GM18870 (cell line): ENCODE results near the gene BOLA2B.

Source experiments
- ATAC-seq: cut with Tn5 transposase; IDR thresholded peaks from one replicate; pipeline ENCODE4 v1.9.1; 2021; ENCODE audit warnings: moderate library complexity; ENCODE audit not compliant: unreplicated experiment

BOLA2B gene

DNA sequence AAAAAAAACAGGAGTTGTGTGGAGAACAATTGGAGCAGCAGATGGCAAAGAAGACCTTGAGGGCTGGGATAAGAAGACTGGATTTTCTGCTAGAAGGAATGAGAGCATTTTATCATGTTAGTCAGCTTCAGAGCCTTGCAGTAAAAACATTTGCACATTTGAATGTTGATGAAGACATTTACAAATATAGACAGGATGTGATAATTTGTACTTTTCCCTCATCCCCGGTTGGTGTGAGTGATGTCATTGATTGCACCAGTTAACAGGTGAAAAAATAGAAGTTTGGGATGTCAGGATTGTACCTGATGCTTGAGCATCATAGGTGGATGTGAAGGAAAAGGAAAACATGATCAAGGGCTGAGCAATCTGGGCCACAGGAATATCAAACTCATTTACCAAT lies 47.8 kb downstream of the BOLA2B start:
- no peak for ATAC-seq

DNA sequence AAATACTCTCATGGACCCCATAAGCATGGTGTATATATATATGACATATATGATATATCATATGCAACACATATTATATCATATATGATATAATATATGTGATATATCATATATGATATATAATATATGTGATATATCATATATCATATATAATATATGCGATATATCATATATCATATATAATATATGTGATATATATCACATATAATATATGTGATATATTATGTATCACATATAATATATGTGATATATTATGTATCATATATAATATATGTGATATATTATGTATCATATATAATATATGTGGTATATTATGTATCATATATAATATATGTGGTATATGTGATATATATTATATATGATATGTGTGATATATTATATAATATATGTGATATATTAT lies 48.5 kb downstream of the BOLA2B start:
- no peak for ATAC-seq

DNA sequence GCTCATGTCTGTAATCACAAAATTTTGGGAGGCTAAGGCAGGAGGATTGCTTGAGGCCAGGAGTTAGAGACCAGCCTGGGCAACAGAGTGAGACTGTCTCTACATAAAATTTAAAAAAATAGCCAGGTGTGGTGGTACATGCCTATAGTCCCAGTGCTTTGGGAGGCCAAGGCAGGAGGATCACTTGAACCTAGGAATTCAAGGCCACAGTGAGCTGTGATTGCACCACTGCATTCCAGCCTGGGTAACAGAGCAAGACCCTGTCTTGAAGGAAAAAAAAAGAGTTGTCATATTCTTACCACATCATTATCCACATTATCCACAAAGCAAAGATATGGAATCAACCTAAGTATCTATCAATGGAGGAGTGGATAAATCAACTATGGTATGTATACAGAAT lies 49.4 kb downstream of the BOLA2B start:
- no peak for ATAC-seq

DNA sequence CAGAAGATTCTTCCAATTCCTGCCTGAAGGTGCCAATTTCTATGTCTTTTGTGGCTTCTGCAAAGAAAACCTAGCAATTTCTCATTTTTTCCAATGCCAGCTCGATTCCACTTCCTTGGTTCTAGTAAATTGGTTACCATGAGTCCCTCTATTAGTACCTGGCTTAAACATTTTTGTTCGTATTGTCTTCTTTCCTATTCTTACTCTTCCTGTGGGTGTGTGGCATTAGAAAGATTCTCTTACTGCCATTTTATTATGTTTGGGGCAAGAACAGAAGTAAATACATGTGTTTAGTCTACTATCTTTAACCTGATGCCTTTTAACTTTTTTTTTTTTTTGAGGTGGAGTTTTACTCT lies 50.1 kb downstream of the BOLA2B start:
- no peak for ATAC-seq
